Neural cell (in vitro differentiated cells): ENCODE data around the gene PLCB1.

Experiments
- EP300 ChIP-seq: fragments of 450-650 bp; conservative IDR thresholded peaks from 2 replicates; pipeline ENCODE4 v1.6.1; 2014; ENCODE audit warnings: antibody characterized with exemption, mild to moderate bottlenecking, moderate library complexity; ENCODE audit not compliant: poor library complexity, severe bottlenecking
- EZH2 ChIP-seq: fragments of 200-600, 300-800 bp; shearing (Covaris generic), sonication (generic); IDR thresholded peaks from 2 replicates; pipeline ENCODE4 v1.6.1; 2014; ENCODE audit warnings: antibody characterized with exemption, low read length, borderline replicate concordance, mild to moderate bottlenecking; ENCODE audit not compliant: insufficient read depth, poor library complexity, severe bottlenecking
- MXI1 ChIP-seq: fragments of 450-650 bp; conservative IDR thresholded peaks from 2 replicates; pipeline ENCODE4 v1.6.1; 2014; ENCODE audit warnings: antibody characterized with exemption, mild to moderate bottlenecking; ENCODE audit not compliant: poor library complexity, severe bottlenecking
- POLR2AphosphoS5 ChIP-seq: IDR thresholded peaks from 2 replicates; pipeline ENCODE4 v1.6.1; 2012
- RAD21 ChIP-seq: fragments of 450-650 bp; conservative IDR thresholded peaks from 2 replicates; pipeline ENCODE4 v1.6.1; 2014; ENCODE audit warnings: antibody characterized with exemption, mild to moderate bottlenecking, moderate library complexity
- SMC3 ChIP-seq: fragments of 450-650 bp; conservative IDR thresholded peaks from 2 replicates; pipeline ENCODE4 v1.6.1; 2014; ENCODE audit warnings: antibody characterized with exemption, mild to moderate bottlenecking, moderate library complexity; ENCODE audit not compliant: poor library complexity
- TAF1 ChIP-seq: IDR thresholded peaks from 2 replicates; pipeline ENCODE4 v1.6.1; 2012; ENCODE audit warnings: low read depth
- TF ChIP-seq, protein P1 (sequence below): fragments of 450-650 bp; IDR thresholded peaks from 2 replicates; pipeline ENCODE4 v1.5.1; 2014; ENCODE audit warnings: antibody characterized with exemption, mild to moderate bottlenecking, moderate library complexity; ENCODE audit not compliant: poor library complexity, severe bottlenecking
- TF ChIP-seq, protein P2 (sequence below): IDR thresholded peaks from 2 replicates; pipeline ENCODE4 v1.6.1; 2012; ENCODE audit warnings: borderline replicate concordance

- TF ChIP-seq MXI1 (no peak), POLR2AphosphoS5 (no peak), EP300 (no peak), EZH2 (no peak), TAF1 (no peak), RAD21 (no peak), SMC3 (no peak)
- TF ChIP-seq, protein P1, sequence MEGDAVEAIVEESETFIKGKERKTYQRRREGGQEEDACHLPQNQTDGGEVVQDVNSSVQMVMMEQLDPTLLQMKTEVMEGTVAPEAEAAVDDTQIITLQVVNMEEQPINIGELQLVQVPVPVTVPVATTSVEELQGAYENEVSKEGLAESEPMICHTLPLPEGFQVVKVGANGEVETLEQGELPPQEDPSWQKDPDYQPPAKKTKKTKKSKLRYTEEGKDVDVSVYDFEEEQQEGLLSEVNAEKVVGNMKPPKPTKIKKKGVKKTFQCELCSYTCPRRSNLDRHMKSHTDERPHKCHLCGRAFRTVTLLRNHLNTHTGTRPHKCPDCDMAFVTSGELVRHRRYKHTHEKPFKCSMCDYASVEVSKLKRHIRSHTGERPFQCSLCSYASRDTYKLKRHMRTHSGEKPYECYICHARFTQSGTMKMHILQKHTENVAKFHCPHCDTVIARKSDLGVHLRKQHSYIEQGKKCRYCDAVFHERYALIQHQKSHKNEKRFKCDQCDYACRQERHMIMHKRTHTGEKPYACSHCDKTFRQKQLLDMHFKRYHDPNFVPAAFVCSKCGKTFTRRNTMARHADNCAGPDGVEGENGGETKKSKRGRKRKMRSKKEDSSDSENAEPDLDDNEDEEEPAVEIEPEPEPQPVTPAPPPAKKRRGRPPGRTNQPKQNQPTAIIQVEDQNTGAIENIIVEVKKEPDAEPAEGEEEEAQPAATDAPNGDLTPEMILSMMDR: no peak
- TF ChIP-seq, protein P2, sequence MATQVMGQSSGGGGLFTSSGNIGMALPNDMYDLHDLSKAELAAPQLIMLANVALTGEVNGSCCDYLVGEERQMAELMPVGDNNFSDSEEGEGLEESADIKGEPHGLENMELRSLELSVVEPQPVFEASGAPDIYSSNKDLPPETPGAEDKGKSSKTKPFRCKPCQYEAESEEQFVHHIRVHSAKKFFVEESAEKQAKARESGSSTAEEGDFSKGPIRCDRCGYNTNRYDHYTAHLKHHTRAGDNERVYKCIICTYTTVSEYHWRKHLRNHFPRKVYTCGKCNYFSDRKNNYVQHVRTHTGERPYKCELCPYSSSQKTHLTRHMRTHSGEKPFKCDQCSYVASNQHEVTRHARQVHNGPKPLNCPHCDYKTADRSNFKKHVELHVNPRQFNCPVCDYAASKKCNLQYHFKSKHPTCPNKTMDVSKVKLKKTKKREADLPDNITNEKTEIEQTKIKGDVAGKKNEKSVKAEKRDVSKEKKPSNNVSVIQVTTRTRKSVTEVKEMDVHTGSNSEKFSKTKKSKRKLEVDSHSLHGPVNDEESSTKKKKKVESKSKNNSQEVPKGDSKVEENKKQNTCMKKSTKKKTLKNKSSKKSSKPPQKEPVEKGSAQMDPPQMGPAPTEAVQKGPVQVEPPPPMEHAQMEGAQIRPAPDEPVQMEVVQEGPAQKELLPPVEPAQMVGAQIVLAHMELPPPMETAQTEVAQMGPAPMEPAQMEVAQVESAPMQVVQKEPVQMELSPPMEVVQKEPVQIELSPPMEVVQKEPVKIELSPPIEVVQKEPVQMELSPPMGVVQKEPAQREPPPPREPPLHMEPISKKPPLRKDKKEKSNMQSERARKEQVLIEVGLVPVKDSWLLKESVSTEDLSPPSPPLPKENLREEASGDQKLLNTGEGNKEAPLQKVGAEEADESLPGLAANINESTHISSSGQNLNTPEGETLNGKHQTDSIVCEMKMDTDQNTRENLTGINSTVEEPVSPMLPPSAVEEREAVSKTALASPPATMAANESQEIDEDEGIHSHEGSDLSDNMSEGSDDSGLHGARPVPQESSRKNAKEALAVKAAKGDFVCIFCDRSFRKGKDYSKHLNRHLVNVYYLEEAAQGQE: no peak
Observed at GRCh38 chr20:8361779-8362178, 229.7 kb downstream of the PLCB1 start.
